Mucosa of rectum (tissue), 2 donors: ENCODE data around the gene NALF2.

Experiments used
- H3K27ac ChIP-seq, 2 donors: one replicate each; pipeline ENCODE4 v1.7.0; 2013; ENCODE audit warnings: inconsistent platforms in 2 of 2, low read depth in 2 of 2, low read length in 2 of 2
- H3K27me3 ChIP-seq, 2 donors: one replicate each; pipeline ENCODE4 v1.7.0; 2013; ENCODE audit warnings: low read length in 2 of 2; ENCODE audit not compliant: control insufficient read depth in 2 of 2, insufficient read depth in 2 of 2
- H3K36me3 ChIP-seq, 2 donors: one replicate each; pipeline ENCODE4 v1.7.0; 2013; ENCODE audit warnings: low read length in 2 of 2; ENCODE audit not compliant: control insufficient read depth in 2 of 2, insufficient read depth in 2 of 2
- H3K4me1 ChIP-seq, 2 donors: one replicate each; pipeline ENCODE4 v1.7.0; 2013; ENCODE audit warnings: low read length in 2 of 2, mild to moderate bottlenecking in 1 of 2; ENCODE audit not compliant: control insufficient read depth in 2 of 2, insufficient read depth in 2 of 2
- H3K4me3 ChIP-seq, 2 donors: one replicate each; pipeline ENCODE4 v1.7.0; 2013; ENCODE audit warnings: low read length in 2 of 2
- H3K9ac ChIP-seq, 2 donors: one replicate each; pipeline ENCODE4 v1.7.0; 2013; ENCODE audit warnings: low read length in 2 of 2, low read depth in 1 of 2, mild to moderate bottlenecking in 1 of 2
- H3K9me3 ChIP-seq, 2 donors: one replicate each; pipeline ENCODE4 v1.7.0; 2013; ENCODE audit warnings: low read length in 2 of 2; ENCODE audit not compliant: control insufficient read depth in 2 of 2
- donor health status: healthy.
- donor health status: Normal muscosa, but diverticular disease.

NALF2 gene

DNA sequence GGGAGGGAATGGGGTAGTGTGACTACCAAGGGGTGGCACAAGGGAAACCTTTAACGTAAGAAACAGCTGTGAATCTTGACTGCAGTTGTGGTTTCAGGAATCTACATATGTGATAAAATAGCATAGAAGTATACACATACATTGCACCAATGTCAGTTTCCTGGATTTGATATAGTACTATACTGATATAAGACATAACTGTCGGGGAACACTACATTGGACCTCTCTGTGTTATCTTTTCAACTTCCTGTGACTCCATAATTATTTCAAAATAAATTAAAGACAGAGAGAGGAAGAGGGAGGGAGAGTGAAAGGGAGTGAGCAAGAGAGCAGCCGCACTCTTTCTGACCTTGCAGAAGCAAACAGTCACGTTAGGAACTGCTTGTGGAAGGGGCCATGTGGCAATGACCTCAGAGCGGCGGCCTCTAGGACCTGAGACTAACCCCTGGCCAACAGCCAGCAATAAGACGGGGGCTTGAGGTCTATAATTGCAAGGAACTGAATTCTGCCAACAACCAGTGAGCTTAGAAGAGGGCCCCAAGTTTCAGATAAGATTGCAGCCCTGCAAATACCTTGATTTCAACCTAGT, 47.4 kb downstream of the NALF2 start:
- no peak overlapping the region for H3K4me3 ChIP-seq
- H3K27ac ChIP-seq = no peak overlapping the region
- no peak overlapping the region for H3K9ac ChIP-seq
- H3K9me3 ChIP-seq = peaks cover 4% of the 10 kb centered on the region in 2 donors
- H3K27me3 ChIP-seq = peaks cover 3 to 5% of the 10 kb centered on the region in 2 donors
- H3K4me1 ChIP-seq = no peaks in the 10 kb centered on the region
- no peaks in the 10 kb centered on the region for H3K36me3 ChIP-seq

DNA sequence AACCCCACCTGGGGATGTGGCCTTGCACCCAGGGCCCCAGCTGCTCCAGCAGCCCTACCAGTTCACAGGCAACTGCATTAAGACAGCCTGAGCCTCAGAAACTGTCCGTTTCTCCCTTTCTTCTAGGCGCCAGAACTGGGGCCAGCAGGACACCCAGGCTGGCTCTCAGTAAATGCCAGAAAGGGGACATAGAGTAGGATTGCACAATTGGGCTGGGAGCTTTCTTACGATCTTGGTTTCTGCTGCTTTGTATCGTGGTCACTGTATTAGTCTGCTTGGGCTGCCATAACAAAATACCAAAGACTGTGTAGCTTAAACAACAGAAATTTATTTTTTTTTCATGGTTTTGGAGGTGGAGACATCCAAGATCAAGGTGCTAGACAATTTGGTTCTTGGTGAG, 48.4 kb downstream of the NALF2 start:
- H3K27ac ChIP-seq = no peak overlapping the region
- H3K4me1 ChIP-seq = no peaks in the 10 kb centered on the region
- H3K9me3 ChIP-seq = no peaks in the 10 kb centered on the region
- H3K9ac ChIP-seq = no peak overlapping the region
- no peaks in the 10 kb centered on the region for H3K36me3 ChIP-seq
- H3K27me3 ChIP-seq = peaks cover 3 to 5% of the 10 kb centered on the region in 2 donors
- H3K4me3 ChIP-seq = no peak overlapping the region
